OCI-LY3 (cell line): ENCODE results near the gene SGMS2.

ENCODE experiments used
- H2AFZ ChIP-seq: fragments of 200-600, 300-600 bp; shearing (Covaris generic); 2 replicates; pipeline ENCODE4 v1.6.0; 2014; ENCODE audit warnings: antibody characterized with exemption, low read depth, low read length
- H3K27ac ChIP-seq: fragments of 200-600, 300-600 bp; sonication (generic); 2 replicates; pipeline ENCODE4 v1.5.1; 2014; ENCODE audit warnings: mild to moderate bottlenecking, low read length, moderate library complexity, mixed read lengths
- H3K27me3 ChIP-seq: fragments of 200-600, 300-600 bp; sonication (generic); 2 replicates; pipeline ENCODE4 v1.6.1; 2014; ENCODE audit warnings: low read depth, low read length, mixed read lengths
- H3K36me3 ChIP-seq: fragments of 200-600, 300-600 bp; sonication (generic); replicated peaks from 2 replicates; pipeline ENCODE3; 2014; ENCODE audit warnings: low read depth, low read length, mixed read lengths
- H3K4me1 ChIP-seq: fragments of 300-600, 200-600 bp; sonication (generic); 2 replicates; pipeline ENCODE4 v1.6.1; 2014; ENCODE audit warnings: low read length, mixed read lengths
- H3K4me2 ChIP-seq: fragments of 200-600, 300-600 bp; sonication (generic); 2 replicates; pipeline ENCODE4 v1.6.1; 2014; ENCODE audit warnings: low read length, mixed read lengths
- H3K4me3 ChIP-seq: fragments of 300-600, 200-600 bp; sonication (generic); 2 replicates; pipeline ENCODE4 v1.5.1; 2014; ENCODE audit warnings: antibody characterized with exemption, mild to moderate bottlenecking, low read length, moderate library complexity
- H3K79me2 ChIP-seq: fragments of 300-600, 200-600 bp; shearing (Covaris generic); 2 replicates; pipeline ENCODE4 v1.6.1; 2014; ENCODE audit warnings: mild to moderate bottlenecking, low read length, mixed read lengths
- H3K9ac ChIP-seq: fragments of 300-600, 200-600 bp; shearing (Covaris generic); 2 replicates; pipeline ENCODE4 v1.6.0; 2014; ENCODE audit warnings: mild to moderate bottlenecking, low read length, moderate library complexity
- H3K9me3 ChIP-seq: fragments of 200-600, 300-600 bp; shearing (Covaris generic); 2 replicates; pipeline ENCODE4 v1.6.1; 2014; ENCODE audit warnings: low read length, mixed read lengths; ENCODE audit not compliant: insufficient read depth
- H4K20me1 ChIP-seq: fragments of 200-600, 300-600 bp; sonication (generic); 2 replicates; pipeline ENCODE4 v1.6.1; 2016; ENCODE audit warnings: low read length, mixed read lengths; ENCODE audit not compliant: insufficient read depth
- EZH2phosphoT487 ChIP-seq: fragments of 200-600 bp; shearing (Covaris generic); IDR thresholded peaks from 2 replicates; pipeline ENCODE4 v1.6.1; 2018; ENCODE audit warnings: antibody characterized with exemption, mixed run types, low read depth
- TF ChIP-seq, protein P1 (sequence below): fragments of 200-600, 300-600 bp; sonication (generic); IDR thresholded peaks from 2 replicates; pipeline ENCODE4 v1.5.1; 2014; ENCODE audit warnings: antibody characterized with exemption, low read length, low read depth

SGMS2 gene

GRCh38 chr4:107835406-107835805 is 10.7 kb downstream of the SGMS2 start:
- no peaks in the 10 kb centered on the region for H3K9me3 ChIP-seq
- H3K4me1 ChIP-seq, result peaks cover 6% of the 10 kb centered on the region
- no peaks in the 10 kb centered on the region for H3K27me3 ChIP-seq
- no peak overlapping the region for H3K4me3 ChIP-seq
- no peaks in the 10 kb centered on the region for H4K20me1 ChIP-seq
- no peaks in the 10 kb centered on the region for H3K79me2 ChIP-seq
- no peak overlapping the region for H3K27ac ChIP-seq
- no peak overlapping the region for H3K9ac ChIP-seq
- H2AFZ ChIP-seq, result no peak overlapping the region
- TF ChIP-seq, protein P1, sequence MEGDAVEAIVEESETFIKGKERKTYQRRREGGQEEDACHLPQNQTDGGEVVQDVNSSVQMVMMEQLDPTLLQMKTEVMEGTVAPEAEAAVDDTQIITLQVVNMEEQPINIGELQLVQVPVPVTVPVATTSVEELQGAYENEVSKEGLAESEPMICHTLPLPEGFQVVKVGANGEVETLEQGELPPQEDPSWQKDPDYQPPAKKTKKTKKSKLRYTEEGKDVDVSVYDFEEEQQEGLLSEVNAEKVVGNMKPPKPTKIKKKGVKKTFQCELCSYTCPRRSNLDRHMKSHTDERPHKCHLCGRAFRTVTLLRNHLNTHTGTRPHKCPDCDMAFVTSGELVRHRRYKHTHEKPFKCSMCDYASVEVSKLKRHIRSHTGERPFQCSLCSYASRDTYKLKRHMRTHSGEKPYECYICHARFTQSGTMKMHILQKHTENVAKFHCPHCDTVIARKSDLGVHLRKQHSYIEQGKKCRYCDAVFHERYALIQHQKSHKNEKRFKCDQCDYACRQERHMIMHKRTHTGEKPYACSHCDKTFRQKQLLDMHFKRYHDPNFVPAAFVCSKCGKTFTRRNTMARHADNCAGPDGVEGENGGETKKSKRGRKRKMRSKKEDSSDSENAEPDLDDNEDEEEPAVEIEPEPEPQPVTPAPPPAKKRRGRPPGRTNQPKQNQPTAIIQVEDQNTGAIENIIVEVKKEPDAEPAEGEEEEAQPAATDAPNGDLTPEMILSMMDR, result no peak
- no peak for TF ChIP-seq EZH2phosphoT487
- H3K4me2 ChIP-seq, result no peak overlapping the region
- H3K36me3 ChIP-seq, result no peaks in the 10 kb centered on the region

- Histone ChIP-seq H2AFZ (no peak overlapping the region; the same call in 1 of the 2 replicates), H3K79me2 (no peaks in the 10 kb centered on the region), H3K9me3 (no peaks in the 10 kb centered on the region), H4K20me1 (no peaks in the 10 kb centered on the region), H3K9ac (no peak overlapping the region), H3K4me2 (no peak overlapping the region), H3K4me1 (peaks cover 6% of the 10 kb centered on the region), H3K36me3 (no peaks in the 10 kb centered on the region), H3K27me3 (no peaks in the 10 kb centered on the region), H3K4me3 (no peak overlapping the region), H3K27ac (no peak overlapping the region)
- TF ChIP-seq, protein P1, result no peak
- TF ChIP-seq EZH2phosphoT487, result no peak
These were observed 12.6 kb downstream of the SGMS2 start for GRCh38 chr4:107837317-107837716.

GRCh38 chr4:107837776-107838618 is 13.3 kb downstream of the SGMS2 start:
- no peak for TF ChIP-seq EZH2phosphoT487
- Histone ChIP-seq H3K4me2 (no peak overlapping the region), H3K27me3 (no peaks in the 10 kb centered on the region), H3K9ac (no peak overlapping the region), H3K27ac (no peak overlapping the region), H3K9me3 (no peaks in the 10 kb centered on the region), H3K4me3 (no peak overlapping the region), H2AFZ (no peak overlapping the region; the same call in 1 of the 2 replicates), H3K4me1 (peaks cover 6% of the 10 kb centered on the region), H3K79me2 (no peaks in the 10 kb centered on the region), H4K20me1 (no peaks in the 10 kb centered on the region), H3K36me3 (no peaks in the 10 kb centered on the region)

DNA sequence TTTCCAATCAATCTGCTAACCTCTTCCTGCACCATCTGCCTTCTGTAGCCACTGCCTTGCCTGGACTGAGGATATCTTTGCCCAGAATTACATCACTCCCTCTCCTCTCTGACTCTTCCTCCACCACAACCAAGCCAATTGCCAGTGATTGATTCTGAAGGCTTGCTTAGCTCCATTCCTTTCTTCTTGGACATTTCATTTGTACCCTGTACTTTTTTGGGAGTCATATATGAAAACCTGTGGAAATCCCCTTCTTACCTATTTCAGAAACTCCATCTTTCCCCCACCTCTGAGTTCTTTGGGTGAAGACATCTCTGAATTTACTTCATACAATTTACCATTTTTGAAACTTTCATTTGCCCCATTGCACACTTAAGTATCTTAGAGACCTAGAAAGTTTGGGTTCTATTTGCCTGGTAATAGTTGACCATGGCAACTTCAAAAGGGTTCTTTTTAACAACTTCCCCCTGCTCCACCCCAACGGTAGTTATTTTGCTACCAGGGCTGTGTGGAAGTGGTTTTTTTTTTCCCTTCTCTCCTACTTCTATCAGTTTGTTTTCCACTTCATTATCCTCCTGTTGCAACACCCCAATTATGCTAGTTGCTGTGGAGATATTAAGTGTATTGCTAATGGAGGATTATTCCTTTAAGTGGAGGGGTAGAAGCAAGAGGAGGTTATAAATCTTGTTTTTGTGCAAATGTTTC is 14.3 kb downstream of the SGMS2 start:
- Histone ChIP-seq H3K27me3 (no peaks in the 10 kb centered on the region), H3K4me3 (no peak overlapping the region), H4K20me1 (no peaks in the 10 kb centered on the region), H3K4me2 (no peak overlapping the region), H2AFZ (no peak overlapping the region), H3K79me2 (no peaks in the 10 kb centered on the region), H3K27ac (no peak overlapping the region), H3K36me3 (no peaks in the 10 kb centered on the region), H3K4me1 (peaks cover 6% of the 10 kb centered on the region), H3K9ac (no peak overlapping the region), H3K9me3 (no peaks in the 10 kb centered on the region)
- TF ChIP-seq EZH2phosphoT487, result no peak
- TF ChIP-seq, protein P1, result no peak
